ENCODE measurements around the gene PCDHA7. TPM values are rescaled to one million over a fixed set of nuclear protein-coding genes. Genes with fewer than 3 reads are reported as not detected.
A peak's percentile ranks its signal among the peaks of the same experiment; 100 is the strongest.
"Not testable (repeated sequence)": the region's sequence is repeated elsewhere in the genome, so short reads cannot be mapped to it uniquely, and the experiment has no call there.

Gene PCDHA7
- total RNA-seq, 1 donor from 2014 or later: 2.3 TPM

- no peak for DNase-seq (ENCODE audit: low read depth, low spot score)
- TF ChIP-seq CTCF (conservative IDR thresholded peaks at IDR 0.05): no peak
- Mint-ChIP-seq H3K27ac (ENCODE audit: unreplicated experiment) (no peak overlapping the region), H3K4me1 (peaks cover 4% of the 10 kb centered on the region), H3K36me3 (ENCODE audit: low read depth) (peaks cover 49% of the 10 kb centered on the region), H3K27me3 (ENCODE audit: low read depth) (no peaks in the 10 kb centered on the region), H3K4me3 (no peak overlapping the region), H3K9me3 (peaks cover 3% of the 10 kb centered on the region)
These were observed 11.8 kb upstream of the PCDHA7 start for GRCh38 chr5:140822281-140822629.

GRCh38 chr5:140822969-140823368, 11.1 kb upstream of the PCDHA7 start:
- DNase-seq (ENCODE audit: low read depth, low spot score); H3K27me3 Mint-ChIP-seq (ENCODE audit: low read depth); H3K27ac Mint-ChIP-seq (ENCODE audit: unreplicated experiment); H3K4me3 Mint-ChIP-seq; H3K9me3 Mint-ChIP-seq; H3K4me1 Mint-ChIP-seq: not testable (repeated sequence)
- peaks cover 46% of the 10 kb centered on the region for H3K36me3 Mint-ChIP-seq (ENCODE audit: low read depth)

- Mint-ChIP-seq H3K27ac (ENCODE audit: unreplicated experiment) (no peak overlapping the region), H3K36me3 (ENCODE audit: low read depth) (peaks cover 44% of the 10 kb centered on the region), H3K9me3 (peaks cover 5% of the 10 kb centered on the region), H3K4me3 (no peak overlapping the region), H3K4me1 (peaks cover 7% of the 10 kb centered on the region), H3K27me3 (ENCODE audit: low read depth) (no peaks in the 10 kb centered on the region)
- no peak for DNase-seq (ENCODE audit: low read depth, low spot score)
- TF ChIP-seq CTCF (conservative IDR thresholded peaks at IDR 0.05): no peak
These were observed 10.6 kb upstream of the PCDHA7 start for GRCh38 chr5:140823475-140823874.

GRCh38 chr5:140827704-140828361, 6.2 kb upstream of the PCDHA7 start, which contains the start of gene PCDHA6:
Gene PCDHA6, plus strand, starts transcription at chr5:140827960. Its CDS starts 132 bp downstream, at chr5:140828092.
- TF ChIP-seq CTCF (conservative IDR thresholded peaks at IDR 0.05): peak; percentile 69

GRCh38 chr5:140828362-140828737, 5.7 kb upstream of the PCDHA7 start:
- TF ChIP-seq CTCF (conservative IDR thresholded peaks at IDR 0.05): peak; percentile 45
- H3K36me3 Mint-ChIP-seq (ENCODE audit: low read depth): peaks cover 58% of the 10 kb centered on the region
- peaks cover 10% of the 10 kb centered on the region for H3K4me1 Mint-ChIP-seq
- no peaks in the 10 kb centered on the region for H3K27me3 Mint-ChIP-seq (ENCODE audit: low read depth)
- peaks cover 12% of the 10 kb centered on the region for H3K9me3 Mint-ChIP-seq
- peak overlapping the region; percentile 87 for H3K4me3 Mint-ChIP-seq
- H3K27ac Mint-ChIP-seq (ENCODE audit: unreplicated experiment): peak overlapping the region; percentile 92
- no peak for DNase-seq (ENCODE audit: low read depth, low spot score)

More at GRCh38 chr5:140827704-140828361, 6.2 kb upstream of the PCDHA7 start, which contains the start of gene PCDHA6:
- H3K27me3 Mint-ChIP-seq (ENCODE audit: low read depth): no peaks in the 10 kb centered on the region
- DNase-seq (ENCODE audit: low read depth, low spot score): no peak
- H3K27ac Mint-ChIP-seq (ENCODE audit: unreplicated experiment): peak within 1 kb of the TSS; percentile 92
- peak within 1 kb of the TSS; percentile 87 for H3K4me3 Mint-ChIP-seq
- peaks cover 57% of the 10 kb centered on the region for H3K36me3 Mint-ChIP-seq (ENCODE audit: low read depth)
- peaks cover 10% of the 10 kb centered on the region for H3K4me1 Mint-ChIP-seq
- peaks cover 9% of the 10 kb centered on the region for H3K9me3 Mint-ChIP-seq

GRCh38 chr5:140829511-140830501, 4.3 kb upstream of the PCDHA7 start:
- not testable (repeated sequence) for H3K27me3 Mint-ChIP-seq (ENCODE audit: low read depth); H3K27ac Mint-ChIP-seq (ENCODE audit: unreplicated experiment); H3K4me1 Mint-ChIP-seq; H3K4me3 Mint-ChIP-seq; DNase-seq (ENCODE audit: low read depth, low spot score)
- Mint-ChIP-seq H3K9me3 (peaks cover 14% of the 10 kb centered on the region), H3K36me3 (ENCODE audit: low read depth) (peaks cover 66% of the 10 kb centered on the region)

- not testable (repeated sequence) for H3K27ac Mint-ChIP-seq (ENCODE audit: unreplicated experiment); H3K9me3 Mint-ChIP-seq; DNase-seq (ENCODE audit: low read depth, low spot score); H3K4me1 Mint-ChIP-seq; H3K4me3 Mint-ChIP-seq; H3K27me3 Mint-ChIP-seq (ENCODE audit: low read depth)
- peaks cover 59% of the 10 kb centered on the region for H3K36me3 Mint-ChIP-seq (ENCODE audit: low read depth)
These were observed 455 bp downstream of the PCDHA7 start for GRCh38 chr5:140834439-140835008.

All from neural crest cell (in vitro differentiated cells).